MCF 10A (cell line): ENCODE measurements around the gene PDF. TPM values are rescaled to one million over a fixed set of nuclear protein-coding genes. Genes with fewer than 3 reads are reported as not detected.

Experiments
- BruUV-seq: library from RNA; stranded (reverse); fragments of 400-500 nt; replicated peaks from 2 replicates; lab custom pipeline; 2021; lab: Mats Ljungman, UMichigan
- CTCF ChIA-PET: fragments of 300-600 bp; sonication (Branson Sonifier 250); formaldehyde crosslinking; extraction: SDS; loops from one replicate; lab custom pipeline; 2021; ENCODE audit warnings: antibody characterized with exemption, inconsistent platforms; lab: Yijun Ruan, JAX
- POLR2A ChIA-PET: fragments of 300-600, 350-650 bp; sonication (Branson Sonifier 250); formaldehyde crosslinking; extraction: SDS; loops from one replicate; lab custom pipeline; 2020; ENCODE audit warnings: antibody characterized with exemption, inconsistent platforms; lab: Yijun Ruan, JAX
- DNase-seq: peaks from one replicate; pipeline ENCODE4 v3.0.0-alpha.2; 2018; ENCODE audit not compliant: unreplicated experiment
- H3K27ac Mint-ChIP-seq: one replicate; pipeline ENCODE4 v1.8.0; 2022; ENCODE audit warnings: mild to moderate bottlenecking, low read depth, mixed read lengths; ENCODE audit not compliant: unreplicated experiment
- H3K27me3 Mint-ChIP-seq: one replicate; pipeline ENCODE4 v1.8.0; 2022; ENCODE audit warnings: mixed read lengths; ENCODE audit not compliant: insufficient read depth, unreplicated experiment
- H3K36me3 Mint-ChIP-seq: one replicate; pipeline ENCODE4 v1.8.0; 2022; ENCODE audit warnings: mild to moderate bottlenecking, moderate library complexity, mixed read lengths; ENCODE audit not compliant: insufficient read depth, unreplicated experiment
- H3K4me1 Mint-ChIP-seq: one replicate; pipeline ENCODE4 v1.8.0; 2022; ENCODE audit warnings: mixed read lengths; ENCODE audit not compliant: insufficient read depth, unreplicated experiment
- H3K4me3 Mint-ChIP-seq: one replicate; pipeline ENCODE4 v1.8.0; 2022; ENCODE audit warnings: mild to moderate bottlenecking, moderate library complexity, mixed read lengths; ENCODE audit not compliant: unreplicated experiment
- H3K9me3 Mint-ChIP-seq: one replicate; pipeline ENCODE4 v1.8.0; 2022; ENCODE audit warnings: mixed read lengths; ENCODE audit not compliant: unreplicated experiment
- intact Hi-C: fragments of 100-400 bp; cut with micrococcal nuclease; formaldehyde crosslinking; loops from 2 replicates; pipeline ENCODE4 v1.14.1; 2022
- total RNA-seq: library from RNA; stranded (reverse); gene quantifications from 2 replicates; pipeline ENCODE4 v1.2.3, GENCODE V29; 2022
- TF ChIP-seq, protein P1 (sequence below): fragments of 200-600 bp; IDR thresholded peaks from one replicate; pipeline ENCODE4 v1.8.0; 2022; ENCODE audit warnings: antibody characterized with exemption, mild to moderate bottlenecking; ENCODE audit not compliant: unreplicated experiment

Gene PDF
- total RNA-seq, 1 experiment from 2014 or later: 24.8 TPM

GRCh38 chr16:69314534-69314933, 15.9 kb downstream of the PDF start:
- Mint-ChIP-seq H3K27ac (no peak overlapping the region), H3K36me3 (peaks cover 46% of the 10 kb centered on the region), H3K27me3 (no peaks in the 10 kb centered on the region), H3K9me3 (no peaks in the 10 kb centered on the region), H3K4me3 (no peak overlapping the region), H3K4me1 (peaks cover 16% of the 10 kb centered on the region)
- intact Hi-C loops: no loop called here
- no peak for DNase-seq
- ChIA-PET CTCF (interaction anchor here (0.6 to 1.0 kb wide), 6 partner anchors 14 to 535 kb away, joined by 3 read pairs; no protein-coding TSS in a partner anchor), POLR2A (interaction anchor here (0.8 to 9.1 kb wide), 2 partner anchors 9 to 14 kb away, joined by 3 to 75 read pairs; partner anchors contain the start of gene PDF)
- BruUV-seq: no TSS peak
- TF ChIP-seq, protein P1, sequence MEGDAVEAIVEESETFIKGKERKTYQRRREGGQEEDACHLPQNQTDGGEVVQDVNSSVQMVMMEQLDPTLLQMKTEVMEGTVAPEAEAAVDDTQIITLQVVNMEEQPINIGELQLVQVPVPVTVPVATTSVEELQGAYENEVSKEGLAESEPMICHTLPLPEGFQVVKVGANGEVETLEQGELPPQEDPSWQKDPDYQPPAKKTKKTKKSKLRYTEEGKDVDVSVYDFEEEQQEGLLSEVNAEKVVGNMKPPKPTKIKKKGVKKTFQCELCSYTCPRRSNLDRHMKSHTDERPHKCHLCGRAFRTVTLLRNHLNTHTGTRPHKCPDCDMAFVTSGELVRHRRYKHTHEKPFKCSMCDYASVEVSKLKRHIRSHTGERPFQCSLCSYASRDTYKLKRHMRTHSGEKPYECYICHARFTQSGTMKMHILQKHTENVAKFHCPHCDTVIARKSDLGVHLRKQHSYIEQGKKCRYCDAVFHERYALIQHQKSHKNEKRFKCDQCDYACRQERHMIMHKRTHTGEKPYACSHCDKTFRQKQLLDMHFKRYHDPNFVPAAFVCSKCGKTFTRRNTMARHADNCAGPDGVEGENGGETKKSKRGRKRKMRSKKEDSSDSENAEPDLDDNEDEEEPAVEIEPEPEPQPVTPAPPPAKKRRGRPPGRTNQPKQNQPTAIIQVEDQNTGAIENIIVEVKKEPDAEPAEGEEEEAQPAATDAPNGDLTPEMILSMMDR: no peak

DNA sequence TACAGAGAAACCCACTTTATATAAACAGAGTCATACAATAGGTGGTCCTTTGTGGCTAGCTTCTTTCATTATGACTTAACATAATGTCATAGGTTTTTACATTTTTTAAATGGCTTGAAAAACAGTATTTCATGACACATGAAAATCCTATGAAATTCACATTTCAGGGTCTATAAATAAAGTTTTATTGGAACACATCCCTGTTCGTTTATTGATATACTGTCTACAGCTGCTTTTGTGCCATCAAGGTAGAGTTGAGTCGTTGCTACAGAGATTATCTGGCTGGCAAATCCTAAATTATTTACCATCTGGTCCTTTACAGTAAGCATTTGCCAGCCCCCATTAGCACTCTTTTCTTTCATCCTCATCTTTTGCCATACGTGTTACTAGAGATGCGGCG, 16.9 kb downstream of the PDF start:
- Mint-ChIP-seq H3K36me3 (peaks cover 37% of the 10 kb centered on the region), H3K4me3 (peak overlapping the region; percentile 44), H3K9me3 (no peaks in the 10 kb centered on the region), H3K27ac (no peak overlapping the region), H3K27me3 (no peaks in the 10 kb centered on the region), H3K4me1 (peaks cover 16% of the 10 kb centered on the region)
- TF ChIP-seq, protein P1: no peak
- no peak for DNase-seq
- ChIA-PET POLR2A (interaction anchor here (0.7 to 9.1 kb wide), 2 partner anchors 10 to 15 kb away, joined by 3 to 75 read pairs; partner anchors contain the start of gene PDF), CTCF (interaction anchor here (0.7 to 1.8 kb wide), 2 partner anchors 25 to 1239 kb away, joined by 3 to 5 read pairs; no protein-coding TSS in a partner anchor)
- intact Hi-C loops: no loop called here
- no TSS peak for BruUV-seq

- BruUV-seq: TSS peak; percentile 53
- Mint-ChIP-seq H3K4me1 (peaks cover 16% of the 10 kb centered on the region), H3K27me3 (no peaks in the 10 kb centered on the region), H3K9me3 (no peaks in the 10 kb centered on the region), H3K36me3 (peaks cover 23% of the 10 kb centered on the region), H3K27ac (peak overlapping the region; percentile 89), H3K4me3 (peak overlapping the region; percentile 91)
- TF ChIP-seq, protein P1: no peak
- intact Hi-C loops: loop anchor here (1.0 kb wide), 1 partner anchor 161 kb away; no protein-coding TSS in a partner anchor
- peak; percentile 43 for DNase-seq
- CTCF ChIA-PET: interaction anchor here (0.6 to 1.9 kb wide), 8 partner anchors 12 to 162 kb away, joined by 3 to 15 read pairs (median 4); no protein-coding TSS in a partner anchor
- POLR2A ChIA-PET: interaction anchor here (0.6 to 9.1 kb wide), 6 partner anchors 11 to 179 kb away, joined by 3 to 75 read pairs (median 4); partner anchors contain the start of genes CHTF8, PDF and UTP4
Observed at GRCh38 chr16:69311533-69312387, 18.6 kb downstream of the PDF start.
